ENCODE data around the gene GTF3C2. TPM values are rescaled to one million over a fixed set of nuclear protein-coding genes. Genes with fewer than 3 reads are reported as not detected.

GTF3C2 gene
- total and polyA plus RNA-seq, 2 of the 13 experiments (the other 11 are each of a cell fraction or from before 2014, with no cell fraction given): 77.5 to 130 TPM

GRCh38 chr2:27320958-27321543 lies 35.5 kb downstream of the GTF3C2 start (continued):
- TF ChIP-seq CREB3 (CRISPR knock-in tag; IDR thresholded peaks at IDR 0.05): no peak
- TF ChIP-seq KDM1A (CRISPR knock-in tag; IDR thresholded peaks at IDR 0.05): peak; percentile 28; the same call in 1 of the 2 replicates
- TF ChIP-seq, protein P1, sequence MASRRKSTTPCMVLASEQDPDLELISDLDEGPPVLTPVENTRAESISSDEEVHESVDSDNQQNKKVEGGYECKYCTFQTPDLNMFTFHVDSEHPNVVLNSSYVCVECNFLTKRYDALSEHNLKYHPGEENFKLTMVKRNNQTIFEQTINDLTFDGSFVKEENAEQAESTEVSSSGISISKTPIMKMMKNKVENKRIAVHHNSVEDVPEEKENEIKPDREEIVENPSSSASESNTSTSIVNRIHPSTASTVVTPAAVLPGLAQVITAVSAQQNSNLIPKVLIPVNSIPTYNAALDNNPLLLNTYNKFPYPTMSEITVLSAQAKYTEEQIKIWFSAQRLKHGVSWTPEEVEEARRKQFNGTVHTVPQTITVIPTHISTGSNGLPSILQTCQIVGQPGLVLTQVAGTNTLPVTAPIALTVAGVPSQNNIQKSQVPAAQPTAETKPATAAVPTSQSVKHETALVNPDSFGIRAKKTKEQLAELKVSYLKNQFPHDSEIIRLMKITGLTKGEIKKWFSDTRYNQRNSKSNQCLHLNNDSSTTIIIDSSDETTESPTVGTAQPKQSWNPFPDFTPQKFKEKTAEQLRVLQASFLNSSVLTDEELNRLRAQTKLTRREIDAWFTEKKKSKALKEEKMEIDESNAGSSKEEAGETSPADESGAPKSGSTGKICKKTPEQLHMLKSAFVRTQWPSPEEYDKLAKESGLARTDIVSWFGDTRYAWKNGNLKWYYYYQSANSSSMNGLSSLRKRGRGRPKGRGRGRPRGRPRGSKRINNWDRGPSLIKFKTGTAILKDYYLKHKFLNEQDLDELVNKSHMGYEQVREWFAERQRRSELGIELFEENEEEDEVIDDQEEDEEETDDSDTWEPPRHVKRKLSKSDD (CRISPR knock-in tag; IDR thresholded peaks at IDR 0.05; ENCODE audit: low read depth): no peak
- no peak for TF ChIP-seq ZBTB8A (CRISPR knock-in tag; IDR thresholded peaks at IDR 0.05; ENCODE audit: borderline replicate concordance, low read depth)
- no peak for TF ChIP-seq ZNF703 (CRISPR knock-in tag; IDR thresholded peaks at IDR 0.05; ENCODE audit: borderline replicate concordance)
- TF ChIP-seq, protein P2, sequence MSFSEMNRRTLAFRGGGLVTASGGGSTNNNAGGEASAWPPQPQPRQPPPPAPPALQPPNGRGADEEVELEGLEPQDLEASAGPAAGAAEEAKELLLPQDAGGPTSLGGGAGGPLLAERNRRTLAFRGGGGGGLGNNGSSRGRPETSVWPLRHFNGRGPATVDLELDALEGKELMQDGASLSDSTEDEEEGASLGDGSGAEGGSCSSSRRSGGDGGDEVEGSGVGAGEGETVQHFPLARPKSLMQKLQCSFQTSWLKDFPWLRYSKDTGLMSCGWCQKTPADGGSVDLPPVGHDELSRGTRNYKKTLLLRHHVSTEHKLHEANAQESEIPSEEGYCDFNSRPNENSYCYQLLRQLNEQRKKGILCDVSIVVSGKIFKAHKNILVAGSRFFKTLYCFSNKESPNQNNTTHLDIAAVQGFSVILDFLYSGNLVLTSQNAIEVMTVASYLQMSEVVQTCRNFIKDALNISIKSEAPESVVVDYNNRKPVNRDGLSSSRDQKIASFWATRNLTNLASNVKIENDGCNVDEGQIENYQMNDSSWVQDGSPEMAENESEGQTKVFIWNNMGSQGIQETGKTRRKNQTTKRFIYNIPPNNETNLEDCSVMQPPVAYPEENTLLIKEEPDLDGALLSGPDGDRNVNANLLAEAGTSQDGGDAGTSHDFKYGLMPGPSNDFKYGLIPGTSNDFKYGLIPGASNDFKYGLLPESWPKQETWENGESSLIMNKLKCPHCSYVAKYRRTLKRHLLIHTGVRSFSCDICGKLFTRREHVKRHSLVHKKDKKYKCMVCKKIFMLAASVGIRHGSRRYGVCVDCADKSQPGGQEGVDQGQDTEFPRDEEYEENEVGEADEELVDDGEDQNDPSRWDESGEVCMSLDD (CRISPR knock-in tag; IDR thresholded peaks at IDR 0.05; ENCODE audit: borderline replicate concordance): no peak
- TF ChIP-seq HMGA1 (CRISPR knock-in tag; conservative IDR thresholded peaks at IDR 0.05): no peak
- TF ChIP-seq ZNF383 (CRISPR knock-in tag; IDR thresholded peaks at IDR 0.05; ENCODE audit: borderline replicate concordance): no peak
- no peak for TF ChIP-seq ZNF790 (CRISPR knock-in tag; IDR thresholded peaks at IDR 0.05; ENCODE audit: borderline replicate concordance)
- peak; percentile 99 for TF ChIP-seq TGIF2 (CRISPR knock-in tag; IDR thresholded peaks at IDR 0.05)
- TF ChIP-seq ZNF567 (CRISPR knock-in tag; IDR thresholded peaks at IDR 0.05; ENCODE audit: borderline replicate concordance): no peak
- peak; percentile 92; the same call in 1 of the 2 replicates for TF ChIP-seq ZNF350 (CRISPR knock-in tag; IDR thresholded peaks at IDR 0.05; ENCODE audit: borderline replicate concordance, low read depth)
- 0 out of 2 replicates have a peak, but pooled peaks have one; percentile 54 for TF ChIP-seq LBX2 (CRISPR knock-in tag; IDR thresholded peaks at IDR 0.05; ENCODE audit: borderline replicate concordance)
- peak; percentile 50; the same call in 1 of the 2 replicates for TF ChIP-seq TP53 (CRISPR knock-in tag; conservative IDR thresholded peaks at IDR 0.05)
- no peak for TF ChIP-seq REL (CRISPR knock-in tag; conservative IDR thresholded peaks at IDR 0.05)
- no peak for TF ChIP-seq ZNF569 (CRISPR knock-in tag; IDR thresholded peaks at IDR 0.05; ENCODE audit: borderline replicate concordance)
- TF ChIP-seq FUBP1 (CRISPR knock-in tag; IDR thresholded peaks at IDR 0.05; ENCODE audit: borderline replicate concordance): peak; percentile 94
